ENCODE results near the gene WDR46.
A peak's percentile ranks its signal among the peaks of the same experiment; 100 is the strongest.

The WDR46 gene

DNA sequence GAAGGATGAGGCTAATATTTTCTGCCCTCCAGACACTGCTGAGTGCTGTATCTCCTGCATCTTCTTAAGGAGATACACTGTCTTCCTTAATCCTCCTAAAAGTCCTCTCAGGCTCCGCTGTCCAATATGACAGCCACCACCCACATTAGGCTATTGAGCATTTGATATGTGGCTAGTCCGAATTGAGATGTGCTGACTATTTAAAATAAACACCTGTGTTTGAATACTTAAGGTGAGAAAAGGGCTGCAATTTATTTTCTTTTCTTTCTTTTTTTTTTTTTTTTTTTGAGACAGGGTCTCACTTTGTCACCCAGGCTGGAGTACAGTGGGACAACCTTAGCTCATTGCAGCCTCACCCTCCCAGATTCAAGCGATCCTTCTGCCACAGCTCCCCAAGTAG is 12.8 kb upstream of the WDR46 start:
- no peak for DNase-seq (ENCODE audit: low read depth in 2 of 2)
- TF ChIP-seq, protein P1, sequence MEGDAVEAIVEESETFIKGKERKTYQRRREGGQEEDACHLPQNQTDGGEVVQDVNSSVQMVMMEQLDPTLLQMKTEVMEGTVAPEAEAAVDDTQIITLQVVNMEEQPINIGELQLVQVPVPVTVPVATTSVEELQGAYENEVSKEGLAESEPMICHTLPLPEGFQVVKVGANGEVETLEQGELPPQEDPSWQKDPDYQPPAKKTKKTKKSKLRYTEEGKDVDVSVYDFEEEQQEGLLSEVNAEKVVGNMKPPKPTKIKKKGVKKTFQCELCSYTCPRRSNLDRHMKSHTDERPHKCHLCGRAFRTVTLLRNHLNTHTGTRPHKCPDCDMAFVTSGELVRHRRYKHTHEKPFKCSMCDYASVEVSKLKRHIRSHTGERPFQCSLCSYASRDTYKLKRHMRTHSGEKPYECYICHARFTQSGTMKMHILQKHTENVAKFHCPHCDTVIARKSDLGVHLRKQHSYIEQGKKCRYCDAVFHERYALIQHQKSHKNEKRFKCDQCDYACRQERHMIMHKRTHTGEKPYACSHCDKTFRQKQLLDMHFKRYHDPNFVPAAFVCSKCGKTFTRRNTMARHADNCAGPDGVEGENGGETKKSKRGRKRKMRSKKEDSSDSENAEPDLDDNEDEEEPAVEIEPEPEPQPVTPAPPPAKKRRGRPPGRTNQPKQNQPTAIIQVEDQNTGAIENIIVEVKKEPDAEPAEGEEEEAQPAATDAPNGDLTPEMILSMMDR (IDR thresholded peaks at IDR 0.05; ENCODE audit: low read depth, low read length): no peak
- no peak overlapping the region for H3K4me3 ChIP-seq (replicated peaks in 1 of 2; ENCODE audit: low read depth in 2 of 2, low read length in 2 of 2)

DNA sequence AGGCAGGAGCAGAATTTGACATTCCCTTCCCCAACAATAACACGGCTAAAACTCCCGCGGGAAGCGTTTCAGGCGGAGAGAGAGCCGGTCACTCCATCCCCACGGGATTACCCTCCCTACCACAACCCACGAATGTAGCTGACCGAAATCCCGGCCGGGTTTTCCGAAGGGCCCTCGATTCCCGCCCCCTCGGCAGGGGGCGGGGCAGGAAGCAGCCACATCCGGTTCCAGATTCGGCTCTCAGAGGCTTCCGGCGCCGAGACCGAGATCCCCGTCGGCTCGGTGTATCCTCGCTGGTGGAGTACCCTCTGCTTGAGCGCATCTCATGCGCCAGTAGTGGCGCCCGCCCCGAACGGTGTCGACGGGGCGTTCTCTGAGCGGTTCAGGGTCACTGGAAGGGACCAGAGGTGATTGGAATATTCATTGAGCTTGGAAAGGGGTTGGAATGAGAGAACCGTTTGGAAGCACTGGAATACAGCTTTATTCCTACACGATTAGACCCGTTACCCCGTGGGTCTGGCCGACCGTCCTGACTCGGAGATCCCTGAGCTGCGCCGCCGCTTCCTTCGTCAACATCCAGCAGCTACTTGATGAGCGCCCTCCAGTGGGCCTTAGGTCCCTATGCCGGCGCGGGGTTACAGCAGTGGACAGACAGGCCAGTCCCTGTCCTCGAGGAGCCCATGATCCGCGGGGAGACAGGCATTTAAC is 10.4 kb upstream of the WDR46 start:
- peak; percentile 94 to 95 for DNase-seq (ENCODE audit: low read depth in 2 of 2)
- TF ChIP-seq, protein P1 (IDR thresholded peaks at IDR 0.05; ENCODE audit: low read depth, low read length): peak; percentile 90
- peak overlapping the region; percentile 63 to 80 for H3K4me3 ChIP-seq (replicated peaks in 1 of 2; ENCODE audit: low read depth in 2 of 2, low read length in 2 of 2)

DNA sequence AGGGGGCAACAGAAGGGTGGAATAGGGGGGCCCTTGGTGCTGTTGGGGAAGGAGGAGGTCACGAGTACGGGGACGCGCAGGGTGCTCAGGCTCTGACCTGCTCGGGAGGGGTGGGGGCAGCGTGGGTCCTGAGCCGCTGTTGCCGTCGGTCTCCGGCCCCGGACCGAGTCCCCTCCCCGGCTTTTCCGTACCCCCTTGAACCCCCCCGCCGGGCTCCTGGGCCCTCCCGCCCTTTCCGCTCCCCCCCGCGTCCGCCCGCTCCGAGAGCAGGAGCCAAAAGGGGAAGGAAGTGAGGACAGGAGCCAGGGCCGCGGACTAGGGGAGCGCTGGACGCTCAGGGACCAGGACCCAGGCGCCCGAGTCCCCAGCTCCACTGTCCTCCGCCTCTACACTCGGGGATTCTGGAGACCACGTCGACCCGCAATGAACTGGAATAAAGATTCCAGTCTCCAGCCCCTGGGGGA is 9.8 kb upstream of the WDR46 start, which contains the start of gene RGL2:
Gene RGL2, minus strand, starts transcription at position 170 of the 464 bp plus-strand sequence. CDS start 332 bp downstream, outside the sequence.
- peak in 1 of 2 donors; percentile 80 for DNase-seq (ENCODE audit: low read depth in 2 of 2)
- TF ChIP-seq, protein P1 (IDR thresholded peaks at IDR 0.05; ENCODE audit: low read depth, low read length): no peak
- peak within 1 kb of the TSS; percentile 63 to 80 for H3K4me3 ChIP-seq (replicated peaks in 1 of 2; ENCODE audit: low read depth in 2 of 2, low read length in 2 of 2)

DNA sequence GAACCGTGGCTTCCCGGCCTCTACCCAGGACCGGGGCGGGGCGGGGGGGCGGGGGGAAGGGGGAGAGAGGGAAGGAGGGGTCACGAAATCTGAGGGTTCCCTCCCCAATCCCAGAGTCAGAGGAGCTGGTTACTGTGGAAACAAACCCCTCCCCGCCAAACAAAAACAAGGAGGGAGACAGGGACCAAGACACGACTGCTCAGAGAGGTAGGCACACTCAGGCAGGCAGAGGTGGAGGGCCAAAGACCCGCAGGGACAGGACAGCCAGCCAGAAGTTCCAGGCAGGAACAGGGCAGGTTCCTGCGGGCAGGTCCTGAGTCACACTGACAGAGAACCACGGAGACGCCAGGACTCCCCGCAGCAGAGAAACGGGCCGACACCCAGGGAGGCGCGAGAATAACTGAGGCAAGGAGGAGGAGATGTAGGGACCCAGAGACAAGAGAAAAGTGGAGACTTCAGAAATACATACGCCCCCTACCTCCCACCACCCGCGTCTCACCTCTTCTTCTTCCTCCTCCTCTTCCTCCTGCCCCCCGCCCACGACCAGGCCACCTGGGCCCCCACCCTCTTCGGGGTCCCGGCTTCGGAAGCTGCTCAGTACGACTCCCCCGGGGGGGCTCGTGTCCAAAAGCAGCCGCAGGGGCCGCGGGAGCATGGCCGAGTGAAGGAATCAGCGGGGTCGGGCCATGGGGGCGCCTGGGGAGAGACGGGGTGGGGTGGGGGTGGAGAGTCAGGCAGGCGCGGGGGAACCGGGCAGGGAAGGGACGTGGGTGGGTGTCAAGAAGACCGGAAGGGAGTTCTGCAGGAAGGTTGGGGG is 9.1 kb upstream of the WDR46 start:
- TF ChIP-seq, protein P1 (IDR thresholded peaks at IDR 0.05; ENCODE audit: low read depth, low read length): no peak
- peak; percentile 85 to 91 for DNase-seq (ENCODE audit: low read depth in 2 of 2)
- peak overlapping the region; percentile 63 to 80 for H3K4me3 ChIP-seq (replicated peaks in 1 of 2; ENCODE audit: low read depth in 2 of 2, low read length in 2 of 2)

DNA sequence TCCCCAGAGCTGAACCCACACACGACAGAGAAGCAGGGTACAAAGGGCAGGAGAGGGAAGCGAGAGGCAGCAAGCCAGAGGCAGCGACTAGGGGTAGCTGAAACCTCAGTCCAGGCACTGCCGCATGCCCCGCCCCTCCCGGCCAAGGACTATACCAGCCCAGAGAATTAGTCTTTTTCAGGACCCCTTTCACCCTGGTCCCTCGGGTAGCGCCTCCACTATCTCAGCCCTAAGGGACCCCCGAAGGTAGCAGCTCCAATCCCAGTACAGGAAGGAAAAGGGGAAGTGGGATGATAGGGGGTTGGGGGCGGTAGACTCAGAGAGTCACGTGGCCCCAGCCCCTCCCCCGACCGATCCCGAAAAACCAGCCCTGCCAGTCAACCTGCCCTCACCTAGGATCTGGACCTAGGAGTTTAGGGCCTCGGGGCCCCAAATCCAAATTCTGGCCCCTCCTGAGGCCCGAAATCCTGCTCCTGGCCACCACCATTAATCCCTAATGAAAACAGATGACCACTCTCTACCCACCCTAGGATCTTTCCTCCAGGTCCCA is 8.4 kb upstream of the WDR46 start:
- TF ChIP-seq, protein P1 (IDR thresholded peaks at IDR 0.05; ENCODE audit: low read depth, low read length): no peak
- DNase-seq (ENCODE audit: low read depth in 2 of 2): no peak
- H3K4me3 ChIP-seq (replicated peaks in 1 of 2; ENCODE audit: low read depth in 2 of 2, low read length in 2 of 2): peak overlapping the region; percentile 49 to 63

DNA sequence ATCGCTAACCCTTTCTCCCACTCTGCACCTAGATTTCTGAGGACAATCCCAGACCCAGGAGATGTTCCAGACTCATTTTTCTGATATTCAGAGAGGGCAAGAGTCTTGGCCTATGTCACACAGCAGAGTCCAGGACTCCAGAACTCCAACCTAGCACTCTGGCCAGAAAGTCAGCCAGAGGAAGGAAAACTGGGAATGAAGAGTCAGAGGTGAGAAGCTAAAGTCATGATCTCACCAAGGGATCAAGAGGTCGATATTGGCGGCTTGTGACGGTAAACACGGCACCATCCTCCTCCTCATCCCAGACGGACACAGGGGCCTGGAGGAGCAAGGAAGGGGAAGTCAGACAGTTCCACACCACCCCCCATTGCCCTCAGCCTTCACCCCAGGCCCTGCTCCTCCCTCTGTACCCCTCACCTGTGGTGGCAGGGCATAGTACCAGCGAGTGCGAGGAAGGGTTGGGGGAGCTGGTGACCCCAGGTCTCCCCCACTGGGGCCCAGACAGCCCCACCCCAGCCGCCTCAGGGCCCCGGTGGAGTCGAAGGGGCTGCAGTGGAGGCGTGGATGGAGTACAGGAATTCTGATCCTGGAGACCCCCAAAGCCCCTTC is 7.9 kb upstream of the WDR46 start:
- peak overlapping the region; percentile 49 to 63 for H3K4me3 ChIP-seq (replicated peaks in 1 of 2; ENCODE audit: low read depth in 2 of 2, low read length in 2 of 2)

More for the DNA sequence above, 7.9 kb upstream of the WDR46 start:
- TF ChIP-seq, protein P1 (IDR thresholded peaks at IDR 0.05; ENCODE audit: low read depth, low read length): no peak
- DNase-seq (ENCODE audit: low read depth in 2 of 2): no peak
